Stimulated activated CD4-positive, alpha-beta T cell treated with anti-CD3 and anti-CD28 coated beads, Interleukin-4, amount 100 ng/mL, for 4 hours (primary cell): ENCODE measurements around the gene LY6G6F.

ENCODE experiments used
- DNase-seq, 2 experiments: peaks; one replicate each; pipeline ENCODE4 v3.0.0-alpha.2; 2020

Gene LY6G6F

DNA sequence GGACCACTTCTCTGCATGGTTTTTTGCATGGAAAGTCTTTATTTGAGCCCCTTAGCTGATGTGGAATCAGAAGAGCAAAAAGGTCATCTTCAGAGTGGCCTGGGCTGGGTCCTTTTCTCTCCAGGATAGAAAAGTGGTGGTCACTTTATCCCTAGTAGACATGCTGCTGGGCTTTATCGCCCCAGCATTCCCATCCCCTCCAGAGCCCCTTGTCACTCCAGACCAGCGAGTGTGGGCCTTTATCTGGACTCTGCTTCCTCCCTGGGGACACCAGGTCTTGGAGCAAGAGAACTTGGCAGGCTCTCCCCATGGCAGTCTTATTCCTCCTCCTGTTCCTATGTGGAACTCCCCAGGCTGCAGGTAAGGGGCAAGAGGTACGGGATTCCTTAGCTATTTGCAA lies at the start of gene LY6G6F:
LY6G6F (plus strand) TSS at position 268 of the 400 bp plus-strand sequence; CDS start at position 309, 41 bp downstream.
- no peak for DNase-seq

GRCh38 chr6:31657406-31658157 lies 49.1 kb upstream of the LY6G6F start:
- DNase-seq = no peak

DNA sequence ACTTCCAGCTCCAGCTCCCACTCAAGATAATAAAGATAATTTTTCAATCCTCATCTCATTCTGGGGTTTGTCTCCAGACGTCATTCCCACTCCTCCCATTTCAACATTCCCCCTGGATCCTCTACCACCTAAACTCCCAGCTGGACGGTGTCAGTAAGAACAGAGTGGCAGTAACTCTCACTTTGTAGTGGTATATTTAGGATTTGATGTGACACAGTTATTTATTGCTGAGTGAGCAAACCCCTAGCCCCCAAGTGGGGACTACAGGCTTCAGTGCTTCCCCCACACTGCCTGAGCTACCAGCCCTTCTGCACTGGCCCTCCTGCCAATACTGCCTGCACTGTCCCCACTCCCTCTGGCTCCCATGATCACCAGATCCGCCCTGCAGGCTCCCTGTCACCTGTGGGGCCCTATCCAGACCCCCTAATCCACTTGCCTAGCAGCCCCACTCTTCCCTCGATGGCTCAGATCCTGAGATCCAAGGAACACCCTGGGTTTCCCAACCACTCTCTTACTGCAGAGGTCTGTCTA lies 48.4 kb upstream of the LY6G6F start:
- no peak for DNase-seq

- DNase-seq = no peak
Measured at GRCh38 chr6:31658983-31659648, 47.5 kb upstream of the LY6G6F start.

DNA sequence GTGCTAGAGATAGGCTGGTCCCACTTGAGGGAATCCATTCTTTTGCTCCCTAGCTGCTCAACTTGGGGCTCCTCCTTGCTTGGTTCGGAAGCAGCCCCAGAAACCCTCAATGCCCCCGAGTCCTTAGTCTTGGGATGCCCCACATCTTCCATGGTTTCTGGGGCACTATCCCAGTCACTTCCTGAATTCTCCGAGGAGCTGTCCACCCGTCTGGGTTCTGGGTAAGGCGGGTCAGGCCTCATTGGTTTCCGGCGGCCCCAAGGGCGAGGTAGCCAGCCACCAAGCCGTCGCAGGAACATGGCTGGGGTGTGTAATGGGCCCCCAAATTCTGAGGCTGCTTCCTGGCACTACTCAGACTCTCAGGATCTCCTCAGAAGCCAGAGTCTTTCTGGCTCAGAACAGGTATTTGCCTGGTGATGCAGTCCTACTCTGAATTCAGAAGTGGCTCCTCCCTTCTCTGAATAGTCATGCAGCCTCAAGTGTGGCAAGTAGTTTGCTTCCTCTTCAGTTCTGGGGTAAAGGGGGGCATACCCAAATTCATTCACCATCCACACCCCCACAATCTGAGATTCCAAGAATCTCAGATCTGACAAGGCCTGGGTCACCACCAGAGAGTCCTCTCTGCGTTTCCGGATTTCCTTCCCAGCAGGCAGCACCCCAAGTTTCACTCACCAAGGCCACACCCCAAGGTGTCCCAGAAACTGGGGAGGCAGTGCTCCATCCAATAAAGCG lies 46.9 kb upstream of the LY6G6F start:
- DNase-seq = no peak

DNA sequence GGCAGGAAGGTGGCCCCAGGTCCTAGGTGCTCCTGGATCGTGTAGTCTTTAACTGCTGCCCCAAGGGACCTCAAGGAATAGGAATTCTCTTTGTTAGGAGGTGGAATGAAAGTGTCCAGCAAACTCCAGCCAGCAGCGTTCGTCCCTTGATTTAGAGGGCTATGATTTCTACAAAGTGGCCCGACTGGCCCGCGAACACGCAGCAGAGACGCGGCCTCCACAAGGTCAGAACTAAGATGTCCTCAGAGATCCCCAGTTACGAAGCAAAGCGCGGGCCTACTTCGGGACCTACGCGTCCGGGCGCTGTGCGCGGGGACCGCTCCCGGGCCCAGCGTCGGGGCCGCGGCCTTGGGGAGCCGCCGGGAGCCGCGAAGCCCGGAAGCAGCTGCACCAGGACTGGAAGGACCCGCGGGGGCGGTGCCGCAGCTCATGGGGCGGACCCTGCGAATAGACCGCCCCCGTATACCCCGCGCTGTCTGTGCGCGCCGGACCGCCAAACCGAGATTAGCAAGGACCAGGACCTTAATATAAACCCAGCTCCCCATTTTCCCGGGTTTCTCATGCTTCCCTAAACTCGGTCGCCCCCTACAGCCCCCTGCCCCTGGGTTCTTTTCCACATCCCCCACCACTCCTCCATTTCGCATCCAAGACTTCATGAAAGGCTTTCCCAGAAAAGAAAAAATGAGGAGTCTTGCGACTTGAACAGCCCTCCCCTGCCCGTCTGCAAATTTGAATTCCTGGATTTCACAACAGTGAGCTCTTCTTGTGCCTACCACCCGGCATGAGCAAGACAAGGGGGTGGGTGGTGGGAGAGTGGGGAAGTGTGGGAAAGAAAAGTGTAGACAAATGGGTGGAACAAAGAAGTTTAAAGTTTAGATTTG lies 46.0 kb upstream of the LY6G6F start, which contains the start of gene C6orf47:
C6orf47 (minus strand) TSS at position 398 of the 881 bp plus-strand sequence. CDS start 831 bp downstream, outside the sequence.
- DNase-seq = peak; percentile 72 to 73

DNA sequence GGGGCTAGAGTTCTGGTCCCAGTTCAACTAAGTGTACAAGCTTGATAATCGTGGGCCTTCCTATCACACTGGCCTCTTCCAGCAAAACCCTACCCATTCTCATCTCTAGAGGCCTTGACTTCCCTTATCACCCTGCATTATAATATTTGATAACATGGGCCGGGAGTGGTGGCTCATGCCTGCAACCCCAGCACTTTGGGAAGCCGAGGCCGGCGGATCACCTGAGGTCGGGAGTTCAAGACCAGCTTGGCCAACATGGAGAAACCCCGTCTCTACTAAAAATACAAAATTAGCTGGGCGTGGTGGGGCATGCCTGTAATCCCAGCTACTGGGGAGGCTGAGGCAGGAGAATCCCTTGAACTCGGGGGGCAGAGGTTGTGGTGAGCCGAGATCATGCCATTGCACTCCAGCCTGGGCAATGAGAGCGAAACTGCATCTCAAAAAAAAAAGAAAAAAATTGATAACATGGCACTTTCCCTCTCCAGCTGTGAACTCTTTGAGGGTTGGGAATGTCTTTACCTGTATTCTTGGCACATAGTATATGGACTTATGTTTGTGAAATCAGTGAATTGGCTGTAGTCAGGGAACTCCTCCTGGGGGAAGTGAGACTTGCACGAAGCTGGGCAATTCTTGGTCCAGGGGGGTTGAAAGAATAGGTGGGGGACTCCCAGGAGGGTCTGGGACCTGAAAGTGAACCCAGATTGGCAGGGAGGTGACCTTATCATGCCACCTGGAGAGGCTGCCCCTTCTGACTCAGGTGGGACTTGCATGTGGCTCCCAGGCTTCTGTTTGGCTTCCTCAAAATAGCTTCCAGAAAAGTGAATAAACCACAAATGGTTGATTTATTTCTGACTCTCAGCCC lies 45.2 kb upstream of the LY6G6F start:
- no peak for DNase-seq

DNA sequence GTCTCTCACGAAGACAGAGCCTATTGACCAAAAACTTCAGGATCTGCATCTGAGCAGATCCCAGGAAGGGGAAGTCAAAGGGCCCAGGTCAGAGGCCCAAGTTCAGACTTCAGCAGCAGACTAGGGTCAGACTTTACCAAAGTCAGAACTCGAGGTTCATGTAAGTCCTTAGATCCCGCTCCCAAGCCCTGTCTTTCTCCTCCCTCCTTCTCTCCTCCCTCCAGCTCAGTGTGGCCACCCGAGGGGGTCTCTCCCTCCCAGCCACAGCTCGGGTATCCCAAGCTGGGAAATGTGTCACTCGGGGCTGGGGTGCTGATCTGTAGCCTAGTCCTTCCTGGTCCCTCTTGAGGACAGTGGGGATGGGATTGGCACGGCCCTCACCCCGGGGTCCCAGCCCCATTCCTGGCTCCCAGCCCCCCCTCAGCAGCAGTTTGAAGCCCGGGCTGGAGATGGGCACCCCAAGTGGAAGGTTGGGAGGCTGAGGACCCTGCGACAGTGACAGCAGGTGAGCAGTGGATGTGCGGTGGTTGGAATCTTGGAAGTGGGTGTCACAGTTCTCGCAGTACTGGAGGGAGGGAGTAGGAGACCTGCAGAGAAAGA lies 44.4 kb upstream of the LY6G6F start:
- DNase-seq = no peak

DNA sequence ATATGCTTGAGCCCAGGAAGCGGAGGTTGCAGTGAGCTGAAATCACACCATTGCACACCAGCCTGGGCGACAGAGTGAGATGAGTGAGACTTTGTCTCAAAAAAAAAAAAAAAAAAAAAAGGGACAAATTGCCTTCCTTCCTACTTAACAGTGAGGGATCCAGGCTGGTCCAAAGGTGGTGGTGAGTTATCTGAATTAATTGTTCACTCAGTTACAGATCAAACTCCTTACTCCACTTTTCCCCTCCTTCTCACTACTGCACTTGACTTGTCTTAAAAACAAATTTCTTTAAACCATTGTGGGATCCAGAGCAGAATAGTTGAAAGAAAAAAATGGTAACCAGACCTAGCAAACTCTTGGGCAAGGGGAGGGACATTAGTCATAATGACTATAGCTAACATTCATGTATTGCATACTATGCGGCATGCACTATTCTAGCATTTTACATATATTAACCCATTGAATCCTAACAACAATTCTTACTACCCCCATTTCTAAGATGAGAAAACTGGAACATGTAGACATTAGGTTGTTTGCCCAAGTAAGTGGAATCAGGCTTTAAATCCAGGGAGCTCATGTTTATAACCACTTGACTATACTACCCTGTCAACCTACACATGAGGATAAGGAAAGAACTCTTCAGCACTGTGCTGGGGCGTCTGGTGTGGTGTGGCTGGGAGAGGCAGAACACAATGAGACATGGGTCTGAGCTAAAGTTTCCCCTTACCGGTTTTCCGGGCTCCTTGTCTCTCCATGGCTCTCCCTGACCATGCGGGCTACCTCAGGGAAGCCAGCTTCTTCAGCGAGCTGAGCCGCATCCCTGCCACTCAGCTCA lies 43.3 kb upstream of the LY6G6F start:
- DNase-seq = no peak

- DNase-seq = no peak
Measured at GRCh38 chr6:31663961-31664789, 42.5 kb upstream of the LY6G6F start.

- DNase-seq = peak; percentile 79 to 87
Measured at GRCh38 chr6:31664790-31665500, 41.7 kb upstream of the LY6G6F start, which contains the start of gene GPANK1. TSS of gene GPANK1 (minus strand) at chr6:31664997. CDS start at chr6:31664478, 519 bp downstream.

DNA sequence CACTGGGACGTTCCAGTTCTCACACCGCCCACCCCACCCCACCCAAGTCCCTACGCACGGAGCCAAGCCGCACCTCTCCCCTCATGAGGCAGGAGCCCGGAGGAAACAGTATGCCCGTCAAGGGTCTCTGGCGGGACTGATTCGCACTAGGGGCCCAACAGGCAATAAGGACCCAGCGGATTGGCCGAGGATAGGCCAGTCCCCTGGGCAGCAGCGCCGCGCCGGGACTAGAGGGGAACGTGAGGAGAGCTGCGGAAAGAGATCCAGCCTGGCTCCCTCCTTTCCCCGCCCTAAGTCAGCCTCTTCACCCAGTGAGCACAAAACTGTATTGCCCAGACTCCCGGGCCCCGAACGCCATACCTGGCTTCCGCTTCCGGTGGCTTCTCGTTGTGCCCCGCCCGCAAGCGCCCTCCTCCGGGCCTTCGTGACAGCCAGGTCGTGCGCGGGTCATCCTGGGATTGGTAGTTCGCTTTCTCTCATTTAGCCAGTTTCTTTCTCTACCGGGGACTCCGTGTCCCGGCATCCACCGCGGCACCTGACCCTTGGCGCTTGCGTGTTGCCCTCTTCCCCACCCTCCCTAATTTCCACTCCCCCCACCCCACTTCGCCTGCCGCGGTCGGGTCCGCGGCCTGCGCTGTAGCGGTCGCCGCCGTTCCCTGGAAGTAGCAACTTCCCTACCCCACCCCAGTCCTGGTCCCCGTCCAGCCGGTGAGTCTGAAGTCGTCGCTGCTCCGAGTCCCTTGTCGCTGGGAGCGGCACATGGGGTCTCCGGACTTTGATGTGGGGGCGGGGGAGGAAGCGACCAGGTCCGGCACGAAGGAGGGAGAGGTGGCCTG lies 40.9 kb upstream of the LY6G6F start, which contains the start of gene CSNK2B:
CSNK2B (plus strand) TSS at position 580 of the 836 bp plus-strand sequence. CDS start 752 bp downstream, outside the sequence.
- DNase-seq = peak; percentile 94 to 98

GRCh38 chr6:31666337-31666965 lies 40.2 kb upstream of the LY6G6F start:
- DNase-seq = no peak

- no peak for DNase-seq
Measured at GRCh38 chr6:31669676-31670075, 37.0 kb upstream of the LY6G6F start, which contains the start of gene LY6G5B. TSS of gene LY6G5B (plus strand) at chr6:31669976. CDS start at chr6:31670951, 975 bp downstream.

DNA sequence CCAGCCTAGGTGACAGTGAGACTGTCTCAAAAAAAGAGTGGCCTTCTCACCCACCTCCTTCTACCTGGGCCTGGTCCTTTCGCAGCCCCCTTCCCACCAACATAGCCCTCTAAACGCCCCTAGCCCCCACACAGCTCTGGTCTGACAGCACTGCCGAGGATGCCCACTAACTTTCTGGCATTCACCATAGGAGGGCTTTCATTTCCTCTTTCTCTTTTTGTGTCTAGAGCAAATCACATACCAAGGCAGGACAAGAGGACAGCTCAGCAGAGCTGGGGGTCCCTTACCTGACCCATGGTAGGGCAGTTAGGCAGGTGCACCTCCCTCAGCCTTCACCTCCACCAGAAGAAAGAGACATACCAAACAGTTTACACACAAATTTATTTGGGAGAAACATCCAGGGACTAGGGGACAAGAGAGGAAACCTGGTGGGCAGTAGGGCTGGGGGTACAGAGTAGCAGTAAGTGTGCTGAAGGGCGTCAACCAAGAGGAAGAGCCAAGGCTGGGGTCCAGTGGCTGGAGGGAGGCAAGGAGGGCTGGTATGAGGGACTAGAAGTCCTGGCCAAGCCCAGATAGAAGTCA lies 30.3 kb upstream of the LY6G6F start:
- DNase-seq = no peak

- DNase-seq = no peak
Measured at GRCh38 chr6:31676904-31677303, 29.8 kb upstream of the LY6G6F start.
